Keratinocyte (primary cell): ENCODE data around the gene MGAT5.

Experiments
- EZH2 ChIP-seq: IDR thresholded peaks from one replicate; pipeline ENCODE4 v1.6.1; 2012; ENCODE audit warnings: inconsistent platforms, mild to moderate bottlenecking, low read length, moderate library complexity
- TF ChIP-seq, protein P1 (sequence below), 3 experiments: IDR thresholded peaks in 1 of 3; conservative IDR thresholded peaks in 1 of 3; optimal IDR thresholded peaks in 1 of 3; 2 replicates in 2 of 3; 3 replicates in 1 of 3; pipeline versions ENCODE3 to v1.5.1; 2011; ENCODE audit warnings: low read length in 3 of 3, mild to moderate bottlenecking in 3 of 3, moderate library complexity in 2 of 3, control low read depth in 1 of 3, inconsistent platforms in 1 of 3; ENCODE audit not compliant: insufficient read depth in 2 of 3; ENCODE audit errors: extremely low read depth in 1 of 3

DNA sequence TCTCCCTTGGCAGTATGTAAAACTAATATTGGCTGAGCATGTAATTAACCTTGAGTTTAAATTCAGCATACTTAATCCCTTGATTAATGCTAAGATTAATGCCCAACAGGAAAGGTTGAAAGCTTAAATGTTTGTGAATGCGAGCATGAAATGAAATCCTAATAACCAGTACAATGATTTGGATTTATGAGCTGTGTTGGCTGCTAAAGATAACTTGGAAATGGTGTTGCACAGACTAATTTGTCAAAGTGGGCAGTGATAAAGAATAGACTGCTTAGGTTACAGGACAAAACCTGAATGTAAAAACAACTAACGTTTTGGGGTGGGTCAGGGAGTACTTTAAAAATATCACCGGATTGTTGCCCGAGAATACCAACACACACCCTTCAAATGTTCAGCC, 70.6 kb downstream of the MGAT5 start:
- TF ChIP-seq, protein P1, sequence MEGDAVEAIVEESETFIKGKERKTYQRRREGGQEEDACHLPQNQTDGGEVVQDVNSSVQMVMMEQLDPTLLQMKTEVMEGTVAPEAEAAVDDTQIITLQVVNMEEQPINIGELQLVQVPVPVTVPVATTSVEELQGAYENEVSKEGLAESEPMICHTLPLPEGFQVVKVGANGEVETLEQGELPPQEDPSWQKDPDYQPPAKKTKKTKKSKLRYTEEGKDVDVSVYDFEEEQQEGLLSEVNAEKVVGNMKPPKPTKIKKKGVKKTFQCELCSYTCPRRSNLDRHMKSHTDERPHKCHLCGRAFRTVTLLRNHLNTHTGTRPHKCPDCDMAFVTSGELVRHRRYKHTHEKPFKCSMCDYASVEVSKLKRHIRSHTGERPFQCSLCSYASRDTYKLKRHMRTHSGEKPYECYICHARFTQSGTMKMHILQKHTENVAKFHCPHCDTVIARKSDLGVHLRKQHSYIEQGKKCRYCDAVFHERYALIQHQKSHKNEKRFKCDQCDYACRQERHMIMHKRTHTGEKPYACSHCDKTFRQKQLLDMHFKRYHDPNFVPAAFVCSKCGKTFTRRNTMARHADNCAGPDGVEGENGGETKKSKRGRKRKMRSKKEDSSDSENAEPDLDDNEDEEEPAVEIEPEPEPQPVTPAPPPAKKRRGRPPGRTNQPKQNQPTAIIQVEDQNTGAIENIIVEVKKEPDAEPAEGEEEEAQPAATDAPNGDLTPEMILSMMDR (optimal IDR thresholded peaks at IDR 0.05 in 1 of 3, IDR thresholded peaks at IDR 0.05 in 1 of 3, conservative IDR thresholded peaks at IDR 0.05 in 1 of 3; ENCODE audit: extremely low read depth in 1 of 3, insufficient read depth in 2 of 3, low read length in 3 of 3): no peak
- no peak for TF ChIP-seq EZH2
